ENCODE results near the gene ZNF808. TPM values are rescaled to one million over a fixed set of nuclear protein-coding genes. Genes with fewer than 3 reads are reported as not detected.
"Not testable (repeated sequence)": the region's sequence is repeated elsewhere in the genome, so short reads cannot be mapped to it uniquely, and the experiment has no call there.

ZNF808 gene
- total RNA-seq, 1 experiment from 2014 or later, result 35.7 TPM

DNA sequence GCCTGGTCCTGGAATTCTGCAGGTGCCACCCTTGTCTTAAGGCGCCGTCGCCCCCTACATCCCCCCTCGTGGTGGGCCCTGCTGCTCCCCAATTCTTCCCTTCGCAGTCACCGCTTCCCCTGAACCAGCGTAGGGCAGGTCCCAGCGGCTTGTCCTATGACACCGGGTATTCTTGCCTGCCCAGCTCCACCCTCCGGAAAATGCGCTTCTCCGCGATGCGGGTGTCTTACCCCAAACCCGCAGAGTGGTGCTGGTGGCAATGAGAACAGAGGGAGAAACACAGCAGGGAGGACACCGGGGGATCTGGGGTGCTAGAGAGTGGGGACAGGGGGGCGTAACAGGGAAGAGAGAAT, 9.0 kb downstream of the ZNF808 start:
- H3K4me3 Mint-ChIP-seq, result peak overlapping the region; percentile 83 to 88
- Histone ChIP-seq H3K4ac (ENCODE audit: low read depth, low read length) (no peak overlapping the region), H4K5ac (ENCODE audit: insufficient read length, low read depth, low read length) (no peak overlapping the region), H4K8ac (replicated peaks; ENCODE audit: insufficient read length, low read depth, low read length) (no peak overlapping the region), H3K14ac (ENCODE audit: insufficient read depth, low read length) (peak overlapping the region; percentile 87), H2BK5ac (ENCODE audit: insufficient read length, low read length) (no peak overlapping the region), H3K27me3 (ENCODE audit: insufficient read depth, low read length) (no peaks in the 10 kb centered on the region), H3T11ph (ENCODE audit: low read length) (no peak overlapping the region), H3K18ac (ENCODE audit: insufficient read length, low read depth, low read length) (no peak overlapping the region), H3K23ac (ENCODE audit: insufficient read length, low read depth, low read length) (no peak overlapping the region), H2BK20ac (ENCODE audit: low read depth, low read length, poor library complexity, severe bottlenecking) (no peak overlapping the region), H2BK12ac (ENCODE audit: insufficient read length, low read depth, low read length) (no peak overlapping the region), H2AFZ (ENCODE audit: low read length) (no peak overlapping the region), H3K27ac (ENCODE audit: insufficient read length, low read depth, low read length) (no peak overlapping the region), H2BK15ac (ENCODE audit: low read depth, low read length) (no peak overlapping the region), H3K9ac (ENCODE audit: extremely low read depth, insufficient read length, low read length) (peak overlapping the region; percentile 82), H4K91ac (ENCODE audit: insufficient read length, low read depth, low read length) (no peak overlapping the region), H3K79me1 (ENCODE audit: insufficient read depth, low read depth, low read length, poor library complexity, severe bottlenecking) (no peaks in the 10 kb centered on the region), H2BK120ac (ENCODE audit: low read depth, low read length, poor library complexity, severe bottlenecking) (no peak overlapping the region), H2AK5ac (ENCODE audit: insufficient read length, low read length) (no peak overlapping the region), H3K4me1 (ENCODE audit: insufficient read depth, low read length) (no peaks in the 10 kb centered on the region; the same call in 1 of the 2 replicates), H3K4me2 (ENCODE audit: insufficient read depth, insufficient read length, low read length) (peak overlapping the region; percentile 71), H3K79me2 (ENCODE audit: insufficient read depth, low read length) (no peaks in the 10 kb centered on the region), H3K9me3 (ENCODE audit: control insufficient read depth, low read depth, low read length) (no peaks in the 10 kb centered on the region), H3K56ac (ENCODE audit: insufficient read length, low read depth, low read length) (no peak overlapping the region), H3K23me2 (ENCODE audit: insufficient read length, low read depth, low read length, poor library complexity, severe bottlenecking) (peaks cover 15% of the 10 kb centered on the region), H4K20me1 (ENCODE audit: control insufficient read depth, insufficient read depth, insufficient read length) (no peaks in the 10 kb centered on the region)
- no peak for DNase-seq
- H3K36me3 Mint-ChIP-seq (ENCODE audit: insufficient read depth in 1 of 3, low read depth in 3 of 3), result peaks cover 0 to 22% (median 0%) of the 10 kb centered on the region in 3 experiments; a peak in 3 of 7 replicates
- no peak for TF ChIP-seq CTCF (conservative IDR thresholded peaks at IDR 0.05)
- no CpG with 5 or more reads among the region's 17 CpGs for WGBS (ENCODE audit: extremely low coverage, insufficient read length, low lambda C conversion rate)
- no peaks in the 10 kb centered on the region for H3K9me3 Mint-ChIP-seq
- peaks cover 8% of the 10 kb centered on the region for H3K27me3 Mint-ChIP-seq (ENCODE audit: low read depth)
- H3K27ac Mint-ChIP-seq, result peak overlapping the region in 2 of 3 experiments; percentile 91 to 94; a peak in 4 of 7 replicates
- peaks cover 16 to 17% of the 10 kb centered on the region in 2 experiments for H3K4me1 Mint-ChIP-seq

- not testable (repeated sequence) for H3K14ac ChIP-seq (ENCODE audit: insufficient read depth, low read length)
Observed at GRCh38 chr19:52538815-52539214, 11.3 kb downstream of the ZNF808 start.

More at GRCh38 chr19:52538815-52539214, 11.3 kb downstream of the ZNF808 start:
- not testable (repeated sequence) for H3K27ac ChIP-seq (ENCODE audit: insufficient read length, low read depth, low read length); H3K27me3 ChIP-seq (ENCODE audit: insufficient read depth, low read length); H3K23ac ChIP-seq (ENCODE audit: insufficient read length, low read depth, low read length); H3K79me1 ChIP-seq (ENCODE audit: insufficient read depth, low read depth, low read length, poor library complexity, severe bottlenecking); H3K27ac Mint-ChIP-seq; H3K27me3 Mint-ChIP-seq (ENCODE audit: low read depth); H2BK12ac ChIP-seq (ENCODE audit: insufficient read length, low read depth, low read length); H2BK120ac ChIP-seq (ENCODE audit: low read depth, low read length, poor library complexity, severe bottlenecking); H2BK15ac ChIP-seq (ENCODE audit: low read depth, low read length); H3K4ac ChIP-seq (ENCODE audit: low read depth, low read length); H4K8ac ChIP-seq (replicated peaks; ENCODE audit: insufficient read length, low read depth, low read length); H4K91ac ChIP-seq (ENCODE audit: insufficient read length, low read depth, low read length); H3K4me1 ChIP-seq (ENCODE audit: insufficient read depth, low read length); H3K9me3 ChIP-seq (ENCODE audit: control insufficient read depth, low read depth, low read length); H2AK5ac ChIP-seq (ENCODE audit: insufficient read length, low read length); H4K20me1 ChIP-seq (ENCODE audit: control insufficient read depth, insufficient read depth, insufficient read length); H3K79me2 ChIP-seq (ENCODE audit: insufficient read depth, low read length); H3K9me3 Mint-ChIP-seq; H2AFZ ChIP-seq (ENCODE audit: low read length); H3K18ac ChIP-seq (ENCODE audit: insufficient read length, low read depth, low read length); H3K9ac ChIP-seq (ENCODE audit: extremely low read depth, insufficient read length, low read length); H2BK20ac ChIP-seq (ENCODE audit: low read depth, low read length, poor library complexity, severe bottlenecking); DNase-seq; H3T11ph ChIP-seq (ENCODE audit: low read length); H4K5ac ChIP-seq (ENCODE audit: insufficient read length, low read depth, low read length); H3K56ac ChIP-seq (ENCODE audit: insufficient read length, low read depth, low read length); H2BK5ac ChIP-seq (ENCODE audit: insufficient read length, low read length); H3K4me2 ChIP-seq (ENCODE audit: insufficient read depth, insufficient read length, low read length); H3K4me3 Mint-ChIP-seq
- H3K36me3 Mint-ChIP-seq (ENCODE audit: insufficient read depth in 1 of 3, low read depth in 3 of 3), result peaks cover 4 to 25% (median 8%) of the 10 kb centered on the region in 3 experiments
- H3K23me2 ChIP-seq (ENCODE audit: insufficient read length, low read depth, low read length, poor library complexity, severe bottlenecking), result peaks cover 15% of the 10 kb centered on the region
- H3K4me1 Mint-ChIP-seq, result peaks cover 16 to 17% of the 10 kb centered on the region in 2 experiments
- WGBS (ENCODE audit: extremely low coverage, insufficient read length, low lambda C conversion rate), result no CpG with 5 or more reads among the region's 4 CpGs
